Left lobe of liver (tissue), 2 donors: Measurements from ENCODE around the gene PTGES2. TPM values are rescaled to one million over a fixed set of nuclear protein-coding genes. Genes with fewer than 3 reads are reported as not detected.
A peak's percentile ranks its signal among the peaks of the same experiment; 100 is the strongest.

Experiments used
- ATAC-seq: fragments of 200-7000 bp; cut with Tn5 transposase; one replicate; pipeline ENCODE4 v1.9.1; 2020; ENCODE audit warnings: mild to moderate bottlenecking, moderate library complexity
- DNase-seq: peaks from one replicate; pipeline ENCODE4 v3.0.0-alpha.2; 2020; ENCODE audit warnings: low spot score
- total RNA-seq: library from RNA; stranded (reverse); gene quantifications from one replicate; pipeline ENCODE4 v1.2.1, GENCODE V29; 2021
- donor health status: DM: no; HTN: no; CAD: no; lungs with moderate emphysema.
- donor health status: DM: no; HTN: yes; CAD: no.

Gene PTGES2
- total RNA-seq, 1 donor from 2014 or later, result 35.8 TPM

DNA sequence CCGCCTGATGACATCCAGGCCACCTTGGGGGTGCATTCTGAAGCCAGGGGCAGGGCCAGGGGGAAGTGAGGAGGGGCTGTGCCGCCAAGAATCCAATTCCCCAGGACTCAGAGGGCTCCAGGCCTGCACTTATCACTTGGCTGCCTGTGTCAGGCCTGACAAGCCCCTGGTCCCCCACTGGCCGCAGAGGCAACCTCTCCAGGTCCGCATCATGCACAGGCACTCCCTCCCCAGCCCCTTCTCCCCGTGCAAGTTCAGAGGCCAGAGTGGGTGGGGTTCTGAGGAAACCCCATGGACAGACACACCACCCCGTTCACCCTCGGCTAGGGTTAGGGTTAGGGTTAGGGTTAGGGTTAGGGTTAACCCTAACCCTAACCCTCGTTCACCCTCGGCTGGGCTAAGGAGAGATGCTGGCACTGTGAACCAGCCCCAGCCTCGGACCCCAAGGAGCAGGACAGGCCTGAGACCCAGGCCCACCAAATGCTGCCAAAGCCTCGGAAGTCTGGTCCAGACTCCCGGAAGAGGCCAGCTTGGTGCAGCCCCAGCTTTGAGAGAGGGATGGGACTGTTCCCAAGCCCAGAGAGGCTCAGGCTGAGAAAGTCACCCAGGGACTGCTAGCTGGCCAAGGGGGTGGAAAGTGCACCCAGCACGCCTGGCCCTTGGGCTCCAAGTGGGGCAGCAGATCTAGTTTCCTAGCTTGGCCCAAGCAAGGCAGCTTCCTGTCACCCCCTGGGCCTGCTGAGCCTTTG is 26.6 kb upstream of the PTGES2 start:
- DNase-seq (no peak), ATAC-seq (no peak)

DNA sequence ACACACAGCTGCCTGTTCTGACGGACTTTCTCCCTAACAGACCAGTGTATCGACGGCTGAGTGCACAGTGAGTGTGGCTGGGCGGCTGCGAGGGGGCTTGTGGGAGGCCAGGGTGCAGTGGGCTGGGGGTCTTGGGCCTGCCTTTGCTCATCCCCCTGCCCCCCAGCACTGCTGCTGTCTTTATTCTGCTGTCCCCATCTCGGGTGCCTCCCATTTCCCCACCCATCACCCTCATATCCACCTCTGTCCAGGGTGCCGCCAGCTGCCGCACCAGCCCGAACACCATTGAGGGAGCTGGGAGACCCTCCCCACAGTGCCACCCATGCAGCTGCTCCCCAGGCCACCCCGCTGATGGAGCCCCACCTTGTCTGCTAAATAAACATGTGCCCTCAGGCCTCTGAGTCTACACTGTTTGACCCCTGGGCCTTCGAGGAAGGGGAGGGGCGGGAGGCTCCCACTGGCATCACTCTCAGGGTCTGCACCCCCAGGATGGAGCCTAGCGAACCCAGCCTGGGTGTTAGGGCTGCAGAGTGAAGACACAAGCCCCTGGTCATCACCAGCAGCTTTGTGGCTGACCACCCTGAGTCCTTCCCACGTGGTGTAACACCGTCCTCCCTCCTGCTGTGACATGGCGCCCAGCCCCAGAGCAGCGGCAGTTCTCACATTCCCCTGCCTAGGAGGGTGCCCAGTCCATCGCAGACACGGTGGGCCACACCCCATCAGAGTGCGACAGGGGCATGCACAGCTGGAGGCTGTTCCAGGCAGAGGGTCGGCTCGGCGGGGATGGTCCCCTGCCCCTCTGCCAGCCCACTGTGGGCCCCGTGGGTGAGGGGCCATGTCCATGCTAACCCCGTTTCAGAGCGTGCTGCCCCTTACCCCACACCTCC is 25.8 kb upstream of the PTGES2 start:
- no peak for ATAC-seq
- no peak for DNase-seq

DNA sequence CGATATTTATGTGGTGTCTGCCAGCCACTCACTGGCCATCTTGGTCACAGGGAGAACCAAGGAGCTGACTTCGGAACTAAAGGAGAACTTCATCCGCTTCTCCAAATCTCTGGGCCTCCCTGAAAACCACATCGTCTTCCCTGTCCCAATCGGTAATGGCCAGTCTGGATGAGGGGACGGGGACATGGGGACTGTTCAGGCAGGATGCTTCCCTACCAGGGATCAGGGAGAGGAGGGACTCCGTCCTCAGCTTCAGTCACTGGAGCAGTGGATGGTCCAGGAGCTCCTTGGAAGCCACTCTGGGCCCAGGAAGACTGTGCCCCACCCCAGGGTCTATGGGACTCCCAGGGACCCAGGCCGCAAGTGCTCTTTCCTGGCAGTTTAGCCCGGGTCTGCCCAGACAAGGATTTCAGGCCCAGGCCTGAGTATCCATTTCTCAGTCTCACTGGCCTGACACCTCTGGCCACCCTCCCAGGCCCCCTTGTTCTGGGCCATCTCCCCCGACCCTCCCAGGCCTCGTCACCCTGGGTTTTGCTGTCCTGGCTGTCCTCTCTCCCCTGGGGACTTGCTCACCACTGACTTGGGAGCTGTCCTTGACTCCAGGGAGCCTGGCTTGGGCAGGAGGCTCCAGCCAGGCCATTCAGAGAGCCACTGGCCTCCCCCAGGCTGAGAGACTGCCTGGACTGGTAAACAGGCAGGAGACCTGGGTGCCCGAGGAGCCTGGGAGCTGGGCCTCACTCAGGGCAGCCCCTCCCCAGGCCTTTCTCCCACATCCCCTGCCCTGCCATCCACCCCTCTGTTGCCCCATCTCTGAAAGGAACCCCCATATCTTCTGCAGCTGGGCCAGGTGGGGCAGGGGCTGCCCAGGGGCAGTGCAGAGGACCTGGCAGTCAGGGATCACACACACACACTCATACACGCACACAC is 24.9 kb upstream of the PTGES2 start:
- ATAC-seq (no peak), DNase-seq (no peak)

DNA sequence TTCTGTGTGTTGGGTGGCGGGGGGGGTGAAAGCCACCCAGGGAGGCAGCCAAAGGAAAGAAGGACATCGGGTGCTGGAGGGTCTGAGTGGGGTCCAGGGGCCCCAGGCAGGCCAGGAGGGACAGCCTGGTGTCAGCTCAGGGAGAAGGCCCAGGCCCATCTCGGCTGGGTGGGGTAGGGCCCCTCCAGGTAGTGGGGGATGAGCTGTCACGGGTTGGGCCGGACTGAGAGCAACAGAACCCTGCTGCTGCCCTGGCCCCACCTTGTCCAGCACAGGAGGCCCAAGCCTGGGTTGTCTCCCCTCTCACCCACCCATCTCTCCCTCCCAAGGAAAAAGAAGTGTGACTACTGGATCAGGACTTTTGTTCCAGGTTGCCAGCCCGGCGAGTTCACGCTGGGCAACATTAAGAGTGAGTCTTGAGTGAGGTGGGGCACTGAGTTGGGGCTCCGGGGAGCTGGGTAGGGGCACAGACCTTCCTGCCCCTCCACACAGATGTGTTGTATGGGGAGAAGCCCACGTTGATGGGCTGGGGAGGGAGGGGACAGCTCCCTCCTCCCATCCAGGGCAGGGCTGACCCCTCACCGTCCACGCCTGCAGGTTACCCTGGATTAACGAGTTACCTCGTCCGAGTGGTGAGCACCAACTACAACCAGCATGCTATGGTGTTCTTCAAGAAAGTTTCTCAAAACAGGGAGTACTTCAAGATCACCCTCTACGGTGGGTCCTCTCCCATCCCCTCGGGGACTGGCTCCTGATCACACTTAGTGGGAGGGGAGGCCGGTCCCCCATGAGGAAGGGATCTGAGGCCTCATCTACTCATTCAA is 24.0 kb upstream of the PTGES2 start:
- no peak for DNase-seq
- ATAC-seq, result no peak

DNA sequence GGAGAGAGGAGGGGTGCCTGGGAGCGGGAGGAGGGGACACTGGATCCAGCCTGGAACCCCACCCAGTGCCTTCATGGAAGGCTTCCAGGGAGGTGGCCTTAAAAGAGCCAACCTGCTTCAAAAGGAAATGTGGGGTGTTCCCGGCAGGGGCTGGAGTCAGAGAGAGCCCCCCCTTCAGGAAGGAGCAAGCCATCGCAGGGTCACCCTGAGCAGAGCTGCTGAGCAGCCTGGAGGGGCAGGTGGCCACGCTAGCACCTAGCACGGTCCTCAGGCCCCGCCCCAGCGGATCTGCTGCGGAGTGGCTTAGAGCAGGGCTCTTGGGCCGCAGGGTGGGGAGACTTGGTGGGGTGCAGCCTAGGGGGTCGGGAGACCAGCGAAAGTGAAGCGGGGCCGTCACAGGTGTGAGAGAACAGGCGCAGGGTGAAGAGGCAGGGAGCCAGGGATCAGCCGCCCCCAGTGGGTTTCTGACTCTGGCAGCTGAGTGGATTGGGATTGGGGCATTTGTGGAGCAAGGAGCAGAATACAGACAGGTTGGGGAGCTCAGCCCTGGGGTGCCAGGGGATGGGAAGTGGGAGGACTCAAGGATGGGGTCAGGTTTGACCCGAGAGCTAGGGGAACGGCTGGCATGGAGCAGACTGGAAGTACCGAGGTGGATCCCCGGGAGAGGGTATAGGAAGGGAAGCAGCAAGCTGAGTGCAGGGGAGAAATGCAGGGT is 23.2 kb upstream of the PTGES2 start:
- DNase-seq (no peak), ATAC-seq (no peak)

DNA sequence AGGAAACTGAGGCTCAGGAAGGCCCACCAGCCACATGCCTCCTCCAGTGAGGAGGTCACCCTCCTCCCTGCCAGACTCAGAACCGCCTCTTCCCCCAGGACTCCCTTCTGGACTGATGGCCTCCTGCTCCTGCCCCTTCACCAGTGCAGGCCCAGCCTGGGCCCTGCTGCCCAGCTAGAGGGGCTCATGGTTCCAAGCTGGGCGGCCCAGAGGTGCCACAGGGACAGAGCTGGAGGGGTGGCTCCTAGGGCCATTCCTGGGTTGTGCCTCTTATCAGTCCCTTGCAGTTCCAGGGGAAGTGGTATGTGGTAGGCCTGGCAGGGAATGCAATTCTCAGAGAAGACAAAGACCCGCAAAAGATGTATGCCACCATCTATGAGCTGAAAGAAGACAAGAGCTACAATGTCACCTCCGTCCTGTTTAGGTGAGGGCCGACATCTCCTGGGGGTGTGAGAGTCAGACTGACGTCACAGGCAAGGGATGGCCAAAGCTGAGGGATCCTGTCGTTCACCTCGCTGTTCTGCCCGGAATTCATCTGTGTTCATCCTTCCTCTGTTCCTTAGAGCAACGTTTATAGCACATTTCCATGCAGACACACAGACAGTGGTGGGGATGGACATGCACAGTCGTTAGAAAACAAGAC is 22.5 kb upstream of the PTGES2 start:
- ATAC-seq (no peak), DNase-seq (no peak)

DNA sequence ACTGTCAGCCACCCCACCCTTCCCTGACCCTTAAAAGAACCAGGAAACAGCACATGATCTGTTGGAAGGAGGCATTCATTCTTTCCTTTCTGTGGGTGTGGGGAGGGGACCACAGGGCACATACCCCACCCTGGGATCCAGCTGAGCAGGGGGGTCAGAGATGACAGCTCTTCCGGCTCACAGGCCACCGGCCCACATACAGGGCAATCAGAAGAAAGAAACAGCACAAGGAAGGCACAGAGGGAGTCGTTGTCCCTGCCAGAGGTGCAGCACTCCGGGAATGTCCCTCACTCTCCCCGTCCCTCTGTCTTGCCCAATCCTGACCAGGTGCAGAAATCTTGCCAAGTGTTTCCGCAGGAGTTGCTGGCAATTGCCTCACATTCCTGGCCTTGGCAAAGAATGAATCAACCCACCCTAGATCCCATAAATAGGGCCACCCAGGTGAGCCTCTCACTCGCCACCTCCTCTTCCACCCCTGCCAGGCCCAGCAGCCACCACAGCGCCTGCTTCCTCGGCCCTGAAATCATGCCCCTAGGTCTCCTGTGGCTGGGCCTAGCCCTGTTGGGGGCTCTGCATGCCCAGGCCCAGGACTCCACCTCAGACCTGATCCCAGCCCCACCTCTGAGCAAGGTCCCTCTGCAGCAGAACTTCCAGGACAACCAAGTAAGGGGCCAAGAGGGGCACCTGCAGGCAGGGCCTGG is 21.6 kb upstream of the PTGES2 start, which contains the start of gene LCN2:
Gene LCN2, plus strand, starts transcription at position 453 of the 701 bp plus-strand sequence. Its CDS starts 73 bp downstream, at position 526.
- ATAC-seq, result peak; percentile 80
- DNase-seq, result peak; percentile 82

DNA sequence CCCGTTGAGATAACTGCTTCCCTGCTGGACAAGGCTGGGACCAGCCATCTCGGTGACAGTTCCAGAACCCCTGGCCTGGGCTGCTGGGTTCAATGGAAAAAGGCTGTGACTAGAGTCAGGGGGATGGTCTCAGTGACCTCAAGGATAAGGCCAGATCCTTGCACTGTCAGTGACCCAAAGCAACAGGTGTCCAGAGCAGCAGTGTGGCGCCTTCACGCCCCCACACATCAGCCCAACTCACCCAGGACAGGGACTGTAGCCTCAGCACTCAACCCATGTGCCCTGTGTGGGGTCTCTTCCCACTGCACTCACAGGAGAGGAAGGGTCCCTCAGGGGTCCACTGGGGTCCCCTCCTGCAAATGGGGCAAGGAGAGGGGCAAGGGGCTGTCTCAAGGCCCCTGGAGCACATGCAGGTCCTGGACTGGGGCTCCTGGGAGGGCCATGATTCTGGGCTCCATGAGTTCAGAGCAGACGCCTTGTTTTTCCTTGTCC is 21.0 kb upstream of the PTGES2 start:
- ATAC-seq (peak; percentile 3), DNase-seq (no peak)

DNA sequence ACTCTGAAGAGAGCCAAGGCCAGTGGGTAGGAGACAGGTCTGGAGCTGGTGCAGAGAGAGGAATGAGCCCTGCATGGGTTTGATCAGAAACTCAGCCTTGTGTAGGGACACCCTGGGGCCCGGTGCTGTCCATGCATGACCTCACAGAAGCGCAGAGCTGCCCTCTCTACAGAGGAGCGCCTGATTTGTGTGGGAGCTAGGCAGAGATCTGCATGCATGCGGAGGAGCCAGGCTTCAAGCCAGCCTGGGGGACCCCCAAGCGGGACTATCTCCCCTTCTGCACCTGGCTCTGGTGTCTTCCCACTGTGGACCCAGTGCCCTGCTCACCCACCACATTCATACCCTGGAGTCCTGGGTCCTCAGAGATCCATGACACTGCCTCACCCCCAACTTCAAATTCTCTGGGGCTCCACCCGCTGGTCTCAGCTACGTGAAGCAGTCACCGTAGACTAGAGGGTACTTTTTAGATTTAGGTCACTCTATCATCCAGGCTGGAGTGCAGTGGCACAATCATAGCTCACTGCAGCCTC is 19.1 kb upstream of the PTGES2 start:
- no peak for ATAC-seq
- DNase-seq, result no peak

DNA sequence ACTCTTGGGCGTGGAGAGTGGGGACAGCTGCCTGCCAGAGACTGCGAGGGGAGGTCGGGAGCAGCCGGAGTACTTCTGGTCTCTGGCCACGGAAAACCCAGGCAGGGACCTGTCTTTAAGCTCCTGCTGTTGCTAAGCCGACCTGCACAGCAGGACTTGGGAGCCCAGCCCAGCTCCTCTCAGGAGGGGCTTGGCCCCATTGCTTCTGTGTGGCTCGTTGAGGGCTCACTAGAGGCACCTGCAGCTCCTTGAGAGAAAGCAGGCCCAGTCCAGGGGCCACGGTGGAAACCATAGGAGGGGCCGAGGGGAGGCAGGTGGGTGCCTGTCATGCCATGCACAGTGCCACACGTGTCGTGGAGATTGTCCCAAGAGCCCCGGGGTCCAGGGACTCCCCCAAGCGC is 18.4 kb upstream of the PTGES2 start:
- no peak for DNase-seq

DNA sequence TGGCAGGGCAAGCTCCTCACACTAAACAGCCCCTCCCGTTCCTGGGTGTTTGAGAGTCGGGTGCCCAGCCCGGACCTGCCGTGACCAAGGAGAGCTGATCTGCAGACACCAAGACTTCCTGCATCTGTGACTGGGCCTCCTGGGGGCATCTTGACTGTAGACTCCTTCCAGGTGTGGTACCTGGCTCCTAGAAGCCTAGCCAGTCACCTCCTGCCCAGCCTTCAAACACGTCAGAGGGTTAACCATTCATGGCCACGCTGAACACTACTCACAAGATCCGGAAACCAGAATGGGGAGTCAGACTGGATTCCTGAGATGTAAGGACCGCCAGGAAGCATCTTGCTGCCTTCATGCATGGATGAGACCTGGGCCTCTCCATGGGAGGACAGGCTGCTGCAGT is 18.0 kb upstream of the PTGES2 start:
- ATAC-seq, result no peak

More for the DNA sequence above, 18.4 kb upstream of the PTGES2 start:
- ATAC-seq, result no peak

DNA sequence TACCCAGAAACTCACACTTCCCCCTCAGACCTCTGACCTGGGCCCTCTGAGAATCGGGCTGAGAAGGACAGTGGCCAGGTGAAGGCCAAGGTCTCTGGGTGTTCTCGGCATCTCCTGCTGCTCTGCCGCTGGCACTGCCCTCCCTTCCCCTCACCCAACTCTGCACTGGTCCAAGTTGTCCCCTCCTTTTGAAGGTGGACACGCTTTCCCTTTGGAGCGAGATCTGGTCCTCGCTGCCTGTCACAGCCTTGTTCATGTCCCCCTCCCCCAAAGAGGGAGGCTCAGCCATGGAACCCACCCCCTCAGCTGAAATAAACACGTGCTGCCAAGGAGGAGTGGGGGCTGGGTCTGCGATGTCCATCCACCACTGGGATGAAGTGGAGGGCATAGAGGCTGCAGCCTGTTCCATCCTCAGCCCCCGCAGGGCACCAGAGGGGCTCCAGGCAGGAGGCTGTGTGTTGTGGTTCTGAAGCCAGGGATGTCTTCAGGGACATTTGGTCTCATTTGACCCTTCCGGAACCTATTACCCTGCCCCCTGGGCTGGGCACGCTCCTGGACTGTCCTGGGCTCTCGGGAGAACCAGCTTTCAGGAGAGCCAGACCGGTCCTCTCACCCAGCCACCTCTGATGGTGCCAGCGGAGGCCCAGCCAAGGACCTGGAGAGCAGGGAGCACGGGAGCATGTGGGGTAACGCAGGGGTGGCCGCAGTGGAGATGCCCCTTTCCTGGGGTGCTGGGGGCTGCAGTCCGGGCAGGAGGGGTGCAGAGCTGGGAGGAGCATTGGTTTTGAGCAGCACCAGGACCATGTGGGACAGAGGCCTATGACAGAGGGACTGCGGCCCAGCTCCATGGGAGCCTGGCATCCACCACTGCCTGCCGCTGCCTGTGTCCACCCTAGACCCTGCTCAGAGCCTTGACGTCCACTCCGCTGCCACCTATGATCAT is 17.0 kb upstream of the PTGES2 start:
- DNase-seq (no peak), ATAC-seq (no peak)

More for the DNA sequence above, 18.0 kb upstream of the PTGES2 start:
- no peak for DNase-seq

DNA sequence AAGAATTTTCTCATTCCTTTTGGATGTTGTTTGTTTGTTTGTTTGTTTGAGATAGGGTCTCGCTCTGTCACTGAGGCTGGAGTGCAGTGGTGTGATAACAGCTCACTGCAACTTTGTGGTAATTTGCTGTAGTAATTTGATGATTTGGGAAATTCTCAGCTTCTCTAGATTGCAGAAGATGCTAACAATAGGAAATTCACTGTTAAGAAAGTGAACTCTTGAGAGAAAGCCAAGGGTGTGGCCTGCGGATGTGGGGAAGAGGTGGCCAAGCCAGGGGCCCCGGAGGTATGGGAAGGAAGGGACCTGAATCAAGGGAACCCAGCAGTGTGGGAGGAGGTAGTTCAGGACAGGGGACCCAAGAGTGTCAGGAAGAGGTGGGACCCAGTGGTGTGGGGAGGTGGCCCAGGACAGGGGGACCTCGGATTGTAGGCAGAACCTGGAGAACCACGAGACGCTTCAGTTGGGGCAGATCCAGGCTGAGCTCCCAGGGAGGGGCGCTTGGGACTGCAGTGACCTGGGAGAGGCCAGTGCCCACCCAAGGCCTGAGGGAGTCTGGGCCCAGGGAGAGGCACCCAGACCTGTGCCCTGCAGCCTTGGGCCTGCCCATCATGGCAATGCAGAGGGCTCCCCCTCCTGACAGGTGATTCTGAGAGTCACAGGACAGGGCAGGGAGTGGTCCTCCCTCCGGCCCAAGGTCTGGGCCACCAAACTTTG is 16.2 kb upstream of the PTGES2 start:
- DNase-seq, result no peak
- ATAC-seq, result peak; percentile 7

DNA sequence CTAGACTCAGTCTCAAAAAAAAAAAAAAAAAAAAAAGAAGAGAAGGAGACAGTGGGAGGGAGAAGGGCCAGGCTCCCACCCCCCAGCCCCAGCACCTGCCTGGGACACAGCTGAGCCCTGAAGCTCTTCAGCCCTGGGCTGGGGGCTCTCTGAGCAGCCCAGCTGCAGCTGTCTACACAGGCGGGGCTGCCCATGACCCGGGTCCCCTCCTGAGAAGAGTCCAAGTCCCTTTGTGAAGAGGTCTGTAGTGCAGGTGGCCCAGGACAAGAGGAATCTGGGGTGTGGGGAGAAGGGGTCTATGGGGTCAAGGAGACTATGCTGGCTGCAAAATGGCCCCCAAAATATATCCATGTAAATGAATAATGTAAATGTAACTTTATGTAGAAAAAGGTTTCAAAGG is 15.1 kb upstream of the PTGES2 start:
- ATAC-seq, result no peak
- no peak for DNase-seq

DNA sequence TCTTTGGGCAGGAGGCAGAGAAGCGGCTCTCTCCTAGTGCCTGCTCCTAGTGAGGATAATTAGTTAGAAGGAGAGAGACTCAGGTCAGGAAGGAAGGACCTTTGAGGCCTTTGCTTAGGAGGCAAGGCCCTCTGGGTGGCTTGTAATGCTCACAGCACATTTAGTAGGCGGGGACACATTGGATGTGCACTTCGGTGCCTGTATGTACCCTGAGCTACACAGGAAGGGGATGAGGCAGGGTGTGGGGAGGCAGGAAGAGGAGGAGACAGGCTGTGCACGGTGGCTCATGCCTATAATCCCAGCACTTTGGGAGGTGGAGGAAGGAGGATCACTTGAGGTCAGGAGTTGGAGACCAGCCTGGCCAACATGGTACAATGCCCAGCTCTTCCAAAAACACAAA is 14.5 kb upstream of the PTGES2 start:
- ATAC-seq (peak; percentile 29), DNase-seq (no peak)

DNA sequence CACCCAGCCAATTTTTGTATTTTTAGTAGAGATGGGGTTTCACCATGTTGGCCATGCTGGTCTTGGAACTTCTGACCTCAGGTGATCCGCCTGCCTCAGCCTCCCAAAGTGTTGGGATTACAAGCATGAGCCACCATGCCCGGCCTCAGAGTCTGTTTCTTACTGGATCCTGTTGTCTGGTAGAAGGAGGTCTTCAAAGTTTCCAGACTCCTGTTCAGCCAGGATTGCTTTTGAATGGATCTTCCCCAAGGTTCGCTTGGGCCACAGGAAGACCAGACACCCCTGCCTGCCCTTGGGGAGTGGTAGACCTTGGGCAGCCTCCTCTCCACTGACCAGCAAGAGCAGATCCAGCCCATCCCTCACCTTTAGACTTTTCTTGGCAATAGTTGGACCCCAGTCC is 14.1 kb upstream of the PTGES2 start:
- no peak for DNase-seq

More for the DNA sequence above, 14.1 kb upstream of the PTGES2 start:
- ATAC-seq, result no peak
